GM06990 (cell line): Measurements from ENCODE around the gene MRPS11.
"Not testable (repeated sequence)": the region's sequence is repeated elsewhere in the genome, so short reads cannot be mapped to it uniquely, and the experiment has no call there.

Source experiments
- DNase-seq: peaks from one replicate; pipeline ENCODE4 v3.0.0-alpha.2; 2011; ENCODE audit not compliant: insufficient read length; ENCODE audit errors: extremely low read depth
- H3K27me3 ChIP-seq: replicated peaks from 2 replicates; pipeline ENCODE4 v1.6.0; 2011; ENCODE audit warnings: low read length; ENCODE audit not compliant: control insufficient read depth, insufficient read depth
- H3K36me3 ChIP-seq: 2 replicates; pipeline ENCODE4 v1.5.1; 2011; ENCODE audit warnings: low read length; ENCODE audit not compliant: control insufficient read depth, insufficient read depth
- H3K4me3 ChIP-seq: replicated peaks from 2 replicates; pipeline ENCODE4 v1.5.1; 2011; ENCODE audit warnings: low read depth, mild to moderate bottlenecking, control low read depth, low read length
- CTCF ChIP-seq: IDR thresholded peaks from 2 replicates; pipeline ENCODE4 v1.5.1; 2011; ENCODE audit warnings: low read length, control low read depth, mild to moderate bottlenecking, inconsistent platforms; ENCODE audit not compliant: insufficient read depth, poor library complexity, severe bottlenecking

The MRPS11 gene

GRCh38 chr15:88463870-88464532, 3.5 kb upstream of the MRPS11 start:
- Histone ChIP-seq H3K27me3 (no peaks in the 10 kb centered on the region), H3K36me3 (peaks cover 18% of the 10 kb centered on the region), H3K4me3 (no peak overlapping the region)
- TF ChIP-seq CTCF, result no peak
- no peak for DNase-seq

GRCh38 chr15:88465633-88466224, 1.8 kb upstream of the MRPS11 start:
- H3K36me3 ChIP-seq, result peaks cover 9% of the 10 kb centered on the region
- H3K27me3 ChIP-seq, result no peaks in the 10 kb centered on the region
- no peak overlapping the region for H3K4me3 ChIP-seq
- no peak for TF ChIP-seq CTCF
- DNase-seq, result no peak

GRCh38 chr15:88467935-88468528, 524 bp downstream of the MRPS11 start:
- Histone ChIP-seq H3K27me3 (no peaks in the 10 kb centered on the region), H3K4me3 (peak overlapping the region; percentile 94), H3K36me3 (peaks cover 9% of the 10 kb centered on the region)
- DNase-seq, result no peak
- peak; percentile 44 for TF ChIP-seq CTCF

- not testable (repeated sequence) for DNase-seq, H3K36me3 ChIP-seq, H3K27me3 ChIP-seq
- H3K4me3 ChIP-seq, result peak overlapping the region; percentile 94
Observed at GRCh38 chr15:88468721-88469120, 1.2 kb downstream of the MRPS11 start.

- H3K36me3 ChIP-seq, result peaks cover 3% of the 10 kb centered on the region; the same call in 1 of the 2 replicates
- no peaks in the 10 kb centered on the region for H3K27me3 ChIP-seq
- no peak for TF ChIP-seq CTCF
- DNase-seq, result no peak
- H3K4me3 ChIP-seq, result no peak overlapping the region
Observed at GRCh38 chr15:88469321-88469720, 1.8 kb downstream of the MRPS11 start.

- no peak overlapping the region for H3K4me3 ChIP-seq
- H3K27me3 ChIP-seq, result no peaks in the 10 kb centered on the region
- no peak for DNase-seq
- no peak for TF ChIP-seq CTCF
- peaks cover 4% of the 10 kb centered on the region; the same call in 1 of the 2 replicates for H3K36me3 ChIP-seq
Observed at GRCh38 chr15:88470625-88471372, 3.3 kb downstream of the MRPS11 start.
